Stimulated activated CD8-positive, alpha-beta memory T cell treated with anti-CD3 and anti-CD28 coated beads, Interleukin-15, amount 100 ng/mL, for 1 hour (primary cell): ENCODE measurements around the gene CAV1.
"Not testable (repeated sequence)": the region's sequence is repeated elsewhere in the genome, so short reads cannot be mapped to it uniquely, and the experiment has no call there.

Experiments used
- DNase-seq: peaks from one replicate; pipeline ENCODE4 v3.0.0-alpha.2; 2020; ENCODE audit warnings: low read depth

CAV1 gene

GRCh38 chr7:116524609-116525297, at the start of gene CAV1:
Gene CAV1 (plus strand): TSS chr7:116525036. CDS start chr7:116525063, 27 bp downstream.
- no peak for DNase-seq

- DNase-seq: no peak
Observed at GRCh38 chr7:116477625-116478024, 47.2 kb upstream of the CAV1 start.

GRCh38 chr7:116478834-116479233, 46.0 kb upstream of the CAV1 start:
- DNase-seq: no peak

GRCh38 chr7:116483271-116483942, 41.4 kb upstream of the CAV1 start:
- no peak for DNase-seq

- not testable (repeated sequence) for DNase-seq
Observed at GRCh38 chr7:116484389-116484788, 40.4 kb upstream of the CAV1 start.

GRCh38 chr7:116487907-116488521, 36.8 kb upstream of the CAV1 start:
- no peak for DNase-seq

- DNase-seq: no peak
Observed at GRCh38 chr7:116490351-116490750, 34.5 kb upstream of the CAV1 start.

GRCh38 chr7:116491887-116492653, 32.8 kb upstream of the CAV1 start:
- DNase-seq: no peak

- no peak for DNase-seq
Observed at GRCh38 chr7:116492654-116493109, 32.2 kb upstream of the CAV1 start.

- DNase-seq: no peak
Observed at GRCh38 chr7:116493449-116493848, 31.4 kb upstream of the CAV1 start.

GRCh38 chr7:116494472-116494871, 30.4 kb upstream of the CAV1 start:
- no peak for DNase-seq

GRCh38 chr7:116495736-116496135, 29.1 kb upstream of the CAV1 start:
- DNase-seq: no peak

GRCh38 chr7:116496653-116497052, 28.2 kb upstream of the CAV1 start:
- DNase-seq: no peak

- DNase-seq: no peak
Observed at GRCh38 chr7:116497708-116498107, 27.1 kb upstream of the CAV1 start.

- no peak for DNase-seq
Observed at GRCh38 chr7:116499168-116500077, 25.4 kb upstream of the CAV1 start, which contains the start of gene CAV2. Gene CAV2 (plus strand): TSS chr7:116499738. CDS start chr7:116499782, 44 bp downstream.

GRCh38 chr7:116500078-116500853, 24.6 kb upstream of the CAV1 start:
- no peak for DNase-seq

- no peak for DNase-seq
Observed at GRCh38 chr7:116501425-116502167, 23.2 kb upstream of the CAV1 start.

GRCh38 chr7:116502201-116503096, 22.4 kb upstream of the CAV1 start:
- no peak for DNase-seq

- DNase-seq: no peak
Observed at GRCh38 chr7:116503835-116504234, 21.0 kb upstream of the CAV1 start.
